GM12878 (cell line): ENCODE data around the gene RGS18.
"Not testable (repeated sequence)": the region's sequence is repeated elsewhere in the genome, so short reads cannot be mapped to it uniquely, and the experiment has no call there.

Experiments used
- FOXM1 ChIP-seq: IDR thresholded peaks from 2 replicates; pipeline ENCODE4 v1.6.1; 2012; ENCODE audit warnings: low read depth, mild to moderate bottlenecking, inconsistent platforms, low read length, moderate library complexity
- HDGF ChIP-seq: fragments of 450-650 bp; IDR thresholded peaks from 2 replicates; pipeline ENCODE4 v1.6.1; 2016; ENCODE audit warnings: antibody characterized with exemption
- SRF ChIP-seq, 2 experiments: IDR thresholded peaks; 2 replicates each; pipeline ENCODE4 v1.6.1; 2011; ENCODE audit warnings: low read depth in 2 of 2, low read length in 2 of 2, mild to moderate bottlenecking in 1 of 2, moderate library complexity in 1 of 2
- ZNF207 ChIP-seq: fragments of 450-650 bp; IDR thresholded peaks from 2 replicates; pipeline ENCODE4 v1.6.1; 2014; ENCODE audit warnings: antibody characterized with exemption, mild to moderate bottlenecking, borderline replicate concordance
- ZNF217 ChIP-seq: fragments of 450-650 bp; IDR thresholded peaks from 2 replicates; pipeline ENCODE4 v1.6.1; 2017; ENCODE audit warnings: antibody characterized with exemption, mild to moderate bottlenecking
- ZNF274 ChIP-seq: IDR thresholded peaks from one replicate; pipeline ENCODE4 v1.8.0; 2011; ENCODE audit not compliant: insufficient read length, insufficient read depth
- TF ChIP-seq, protein P1 (sequence below), 3 experiments: IDR thresholded peaks in 2 of 3; conservative IDR thresholded peaks in 1 of 3; 2 replicates each; pipeline ENCODE4 v1.5.1; 2011; ENCODE audit warnings: low read depth in 3 of 3, low read length in 3 of 3, mild to moderate bottlenecking in 3 of 3, control low read depth in 2 of 3, moderate library complexity in 2 of 3, inconsistent platforms in 1 of 3, mixed read lengths in 1 of 3; ENCODE audit not compliant: control insufficient read depth in 2 of 3, insufficient read depth in 1 of 3; ENCODE audit errors: extremely low read depth in 1 of 3
- TF ChIP-seq, protein P2 (sequence below): fragments of 150-350 bp; IDR thresholded peaks from 2 replicates; pipeline ENCODE4 v1.6.1; 2016; ENCODE audit warnings: low read depth, low read length
- TF ChIP-seq, protein P3 (sequence below): fragments of 450-650 bp; IDR thresholded peaks from 2 replicates; pipeline ENCODE4 v1.6.1; 2014; ENCODE audit warnings: mild to moderate bottlenecking
- TF ChIP-seq, protein P4 (sequence below): IDR thresholded peaks from 2 replicates; pipeline ENCODE4 v1.6.1; 2011; ENCODE audit warnings: borderline replicate concordance, low read depth, mild to moderate bottlenecking, moderate library complexity, low read length; ENCODE audit not compliant: insufficient read depth, poor library complexity, severe bottlenecking

DNA sequence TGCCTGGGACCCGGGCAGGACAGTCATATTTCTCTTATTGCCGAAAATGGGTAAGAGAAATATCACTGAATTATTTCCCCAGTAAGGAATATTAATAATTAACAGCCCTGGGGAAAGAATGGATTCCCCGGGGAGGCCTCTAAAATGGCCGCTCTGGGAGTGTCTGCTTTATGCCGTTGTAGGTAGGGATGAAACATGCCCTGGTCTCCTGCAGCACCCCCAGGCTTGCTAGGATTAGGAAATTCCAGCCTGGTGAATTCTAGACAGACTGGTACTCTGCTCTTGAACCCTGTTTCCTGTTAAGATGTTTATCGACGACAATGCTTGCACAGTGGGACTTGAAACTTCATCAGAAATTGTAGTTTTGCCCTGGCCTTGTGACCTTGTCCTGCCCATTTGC is 6.7 kb downstream of the RGS18 start:
- TF ChIP-seq ZNF207; SRF (IDR thresholded peaks at IDR 0.05; ENCODE audit: low read depth in 2 of 2, low read length in 2 of 2); ZNF274; HDGF; ZNF217; FOXM1: not testable (repeated sequence)
- TF ChIP-seq, protein P1, sequence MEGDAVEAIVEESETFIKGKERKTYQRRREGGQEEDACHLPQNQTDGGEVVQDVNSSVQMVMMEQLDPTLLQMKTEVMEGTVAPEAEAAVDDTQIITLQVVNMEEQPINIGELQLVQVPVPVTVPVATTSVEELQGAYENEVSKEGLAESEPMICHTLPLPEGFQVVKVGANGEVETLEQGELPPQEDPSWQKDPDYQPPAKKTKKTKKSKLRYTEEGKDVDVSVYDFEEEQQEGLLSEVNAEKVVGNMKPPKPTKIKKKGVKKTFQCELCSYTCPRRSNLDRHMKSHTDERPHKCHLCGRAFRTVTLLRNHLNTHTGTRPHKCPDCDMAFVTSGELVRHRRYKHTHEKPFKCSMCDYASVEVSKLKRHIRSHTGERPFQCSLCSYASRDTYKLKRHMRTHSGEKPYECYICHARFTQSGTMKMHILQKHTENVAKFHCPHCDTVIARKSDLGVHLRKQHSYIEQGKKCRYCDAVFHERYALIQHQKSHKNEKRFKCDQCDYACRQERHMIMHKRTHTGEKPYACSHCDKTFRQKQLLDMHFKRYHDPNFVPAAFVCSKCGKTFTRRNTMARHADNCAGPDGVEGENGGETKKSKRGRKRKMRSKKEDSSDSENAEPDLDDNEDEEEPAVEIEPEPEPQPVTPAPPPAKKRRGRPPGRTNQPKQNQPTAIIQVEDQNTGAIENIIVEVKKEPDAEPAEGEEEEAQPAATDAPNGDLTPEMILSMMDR (IDR thresholded peaks at IDR 0.05 in 2 of 3, conservative IDR thresholded peaks at IDR 0.05 in 1 of 3; ENCODE audit: control insufficient read depth in 2 of 3, extremely low read depth in 1 of 3, insufficient read depth in 1 of 3, low read depth in 3 of 3, low read length in 3 of 3) = not testable (repeated sequence)
- TF ChIP-seq, protein P2, sequence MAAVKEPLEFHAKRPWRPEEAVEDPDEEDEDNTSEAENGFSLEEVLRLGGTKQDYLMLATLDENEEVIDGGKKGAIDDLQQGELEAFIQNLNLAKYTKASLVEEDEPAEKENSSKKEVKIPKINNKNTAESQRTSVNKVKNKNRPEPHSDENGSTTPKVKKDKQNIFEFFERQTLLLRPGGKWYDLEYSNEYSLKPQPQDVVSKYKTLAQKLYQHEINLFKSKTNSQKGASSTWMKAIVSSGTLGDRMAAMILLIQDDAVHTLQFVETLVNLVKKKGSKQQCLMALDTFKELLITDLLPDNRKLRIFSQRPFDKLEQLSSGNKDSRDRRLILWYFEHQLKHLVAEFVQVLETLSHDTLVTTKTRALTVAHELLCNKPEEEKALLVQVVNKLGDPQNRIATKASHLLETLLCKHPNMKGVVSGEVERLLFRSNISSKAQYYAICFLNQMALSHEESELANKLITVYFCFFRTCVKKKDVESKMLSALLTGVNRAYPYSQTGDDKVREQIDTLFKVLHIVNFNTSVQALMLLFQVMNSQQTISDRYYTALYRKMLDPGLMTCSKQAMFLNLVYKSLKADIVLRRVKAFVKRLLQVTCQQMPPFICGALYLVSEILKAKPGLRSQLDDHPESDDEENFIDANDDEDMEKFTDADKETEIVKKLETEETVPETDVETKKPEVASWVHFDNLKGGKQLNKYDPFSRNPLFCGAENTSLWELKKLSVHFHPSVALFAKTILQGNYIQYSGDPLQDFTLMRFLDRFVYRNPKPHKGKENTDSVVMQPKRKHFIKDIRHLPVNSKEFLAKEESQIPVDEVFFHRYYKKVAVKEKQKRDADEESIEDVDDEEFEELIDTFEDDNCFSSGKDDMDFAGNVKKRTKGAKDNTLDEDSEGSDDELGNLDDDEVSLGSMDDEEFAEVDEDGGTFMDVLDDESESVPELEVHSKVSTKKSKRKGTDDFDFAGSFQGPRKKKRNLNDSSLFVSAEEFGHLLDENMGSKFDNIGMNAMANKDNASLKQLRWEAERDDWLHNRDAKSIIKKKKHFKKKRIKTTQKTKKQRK = not testable (repeated sequence)
- TF ChIP-seq, protein P3, sequence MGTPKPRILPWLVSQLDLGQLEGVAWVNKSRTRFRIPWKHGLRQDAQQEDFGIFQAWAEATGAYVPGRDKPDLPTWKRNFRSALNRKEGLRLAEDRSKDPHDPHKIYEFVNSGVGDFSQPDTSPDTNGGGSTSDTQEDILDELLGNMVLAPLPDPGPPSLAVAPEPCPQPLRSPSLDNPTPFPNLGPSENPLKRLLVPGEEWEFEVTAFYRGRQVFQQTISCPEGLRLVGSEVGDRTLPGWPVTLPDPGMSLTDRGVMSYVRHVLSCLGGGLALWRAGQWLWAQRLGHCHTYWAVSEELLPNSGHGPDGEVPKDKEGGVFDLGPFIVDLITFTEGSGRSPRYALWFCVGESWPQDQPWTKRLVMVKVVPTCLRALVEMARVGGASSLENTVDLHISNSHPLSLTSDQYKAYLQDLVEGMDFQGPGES = not testable (repeated sequence)
- TF ChIP-seq, protein P4, sequence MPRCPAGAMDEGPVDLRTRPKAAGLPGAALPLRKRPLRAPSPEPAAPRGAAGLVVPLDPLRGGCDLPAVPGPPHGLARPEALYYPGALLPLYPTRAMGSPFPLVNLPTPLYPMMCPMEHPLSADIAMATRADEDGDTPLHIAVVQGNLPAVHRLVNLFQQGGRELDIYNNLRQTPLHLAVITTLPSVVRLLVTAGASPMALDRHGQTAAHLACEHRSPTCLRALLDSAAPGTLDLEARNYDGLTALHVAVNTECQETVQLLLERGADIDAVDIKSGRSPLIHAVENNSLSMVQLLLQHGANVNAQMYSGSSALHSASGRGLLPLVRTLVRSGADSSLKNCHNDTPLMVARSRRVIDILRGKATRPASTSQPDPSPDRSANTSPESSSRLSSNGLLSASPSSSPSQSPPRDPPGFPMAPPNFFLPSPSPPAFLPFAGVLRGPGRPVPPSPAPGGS = not testable (repeated sequence)
